Measurements from ENCODE around the gene INPP5J. TPM values are rescaled to one million over a fixed set of nuclear protein-coding genes. Genes with fewer than 3 reads are reported as not detected.

INPP5J gene
- total and polyA plus RNA-seq, 7 donors, result 1.1 to 15.3 (median 2.2) TPM

GRCh38 chr22:31079095-31079642 is 43.6 kb upstream of the INPP5J start:
- H3K27ac ChIP-seq, result peak overlapping the region in 2 of 4 donors; percentile 8 to 25
- intact Hi-C loops (cut with DNase I), result no loop called here
- H3K4me1 ChIP-seq, result peaks cover 0 to 48% (median 45%) of the 10 kb centered on the region in 4 donors

GRCh38 chr22:31080164-31080847 is 42.5 kb upstream of the INPP5J start:
- intact Hi-C loops (cut with DNase I), result no loop called here
- Histone ChIP-seq H3K4me1 (peaks cover 0 to 51% (median 50%) of the 10 kb centered on the region in 4 donors), H3K36me3 (no peaks in the 10 kb centered on the region), H3K27ac (peak overlapping the region; percentile 96 to 100 (median 99)), H3K27me3 (no peaks in the 10 kb centered on the region), H3K4me3 (peak overlapping the region; percentile 67 to 82 (median 80)), H3K9me3 (no peaks in the 10 kb centered on the region)
- TF ChIP-seq EP300 (IDR thresholded peaks at IDR 0.05) (no peak), POLR2A (IDR thresholded peaks at IDR 0.05) (no peak), CTCF (IDR thresholded peaks at IDR 0.05) (no peak), POLR2AphosphoS5 (IDR thresholded peaks at IDR 0.05) (no peak)
- 24 to 31% methylated on average over 5 of the region's 5 CpGs for WGBS, 2 donors
- DNase-seq, result no peak

More at GRCh38 chr22:31079095-31079642, 43.6 kb upstream of the INPP5J start:
- Histone ChIP-seq H3K9me3 (no peaks in the 10 kb centered on the region), H3K36me3 (no peaks in the 10 kb centered on the region), H3K4me3 (no peak overlapping the region), H3K27me3 (no peaks in the 10 kb centered on the region)
- TF ChIP-seq POLR2AphosphoS5 (IDR thresholded peaks at IDR 0.05) (peak in 1 of 4 donors; percentile 24), CTCF (IDR thresholded peaks at IDR 0.05) (no peak), EP300 (IDR thresholded peaks at IDR 0.05) (no peak)
- DNase-seq, result no peak
- 16 to 66% methylated on average over 12 of the region's 12 CpGs for WGBS, 2 donors

- no peaks in the 10 kb centered on the region for H3K27me3 ChIP-seq
- WGBS, 2 donors, result 0 to 1% methylated on average over 63 of the region's 63 CpGs
- peak within 1 kb of the TSS; percentile 67 to 82 (median 80) for H3K4me3 ChIP-seq
- TF ChIP-seq POLR2AphosphoS5 (IDR thresholded peaks at IDR 0.05), result peak; percentile 99 to 100 (median 99)
- TF ChIP-seq POLR2A (IDR thresholded peaks at IDR 0.05), result peak; percentile 97
- no peak for TF ChIP-seq EP300 (IDR thresholded peaks at IDR 0.05)
- no peak for TF ChIP-seq CTCF (IDR thresholded peaks at IDR 0.05)
- no peaks in the 10 kb centered on the region for H3K36me3 ChIP-seq
- no peaks in the 10 kb centered on the region for H3K9me3 ChIP-seq
- H3K27ac ChIP-seq, result peak within 1 kb of the TSS; percentile 96 to 100 (median 99)
- H3K4me1 ChIP-seq, result peaks cover 0 to 51% (median 50%) of the 10 kb centered on the region in 4 donors
- peak; percentile 97 for DNase-seq
- intact Hi-C loops (cut with DNase I), result loop anchor here (1.0 kb wide), 1 partner anchor 112 kb away; the partner anchor contains the start of gene TUG1
Observed at GRCh38 chr22:31080848-31081649, 41.7 kb upstream of the INPP5J start, which contains the start of gene SMTN. TSS of gene SMTN (plus strand) at chr22:31081318. CDS start at chr22:31083259, 1,941 bp downstream.

- intact Hi-C loops (cut with DNase I), result loop anchor here (1.0 kb wide), 2 partner anchors 45 to 113 kb away; partner anchors contain the start of gene TUG1
- Histone ChIP-seq H3K27me3 (no peaks in the 10 kb centered on the region), H3K9me3 (no peaks in the 10 kb centered on the region), H3K36me3 (no peaks in the 10 kb centered on the region), H3K4me3 (peak overlapping the region; percentile 67 to 82 (median 80)), H3K4me1 (peaks cover 0 to 59% (median 55%) of the 10 kb centered on the region in 4 donors), H3K27ac (peak overlapping the region; percentile 96 to 100 (median 99))
- WGBS, 2 donors, result 8 to 52% methylated on average over 6 of the region's 6 CpGs
- no peak for TF ChIP-seq POLR2A (IDR thresholded peaks at IDR 0.05)
- TF ChIP-seq CTCF (IDR thresholded peaks at IDR 0.05), result no peak
- peak in 1 of 4 donors; percentile 58 for TF ChIP-seq POLR2AphosphoS5 (IDR thresholded peaks at IDR 0.05)
- no peak for TF ChIP-seq EP300 (IDR thresholded peaks at IDR 0.05)
- no peak for DNase-seq
Observed at GRCh38 chr22:31081963-31082605, 40.7 kb upstream of the INPP5J start.

Data from sigmoid colon (tissue), 7 donors.